ENCODE data around the gene SEMA4A. TPM values are rescaled to one million over a fixed set of nuclear protein-coding genes. Genes with fewer than 3 reads are reported as not detected.
A peak's percentile ranks its signal among the peaks of the same experiment; 100 is the strongest.
"Not testable (repeated sequence)": the region's sequence is repeated elsewhere in the genome, so short reads cannot be mapped to it uniquely, and the experiment has no call there.

SEMA4A gene
- polyA plus RNA-seq, 4 donors, result 18.2 to 27.1 (median 21.5) TPM

DNA sequence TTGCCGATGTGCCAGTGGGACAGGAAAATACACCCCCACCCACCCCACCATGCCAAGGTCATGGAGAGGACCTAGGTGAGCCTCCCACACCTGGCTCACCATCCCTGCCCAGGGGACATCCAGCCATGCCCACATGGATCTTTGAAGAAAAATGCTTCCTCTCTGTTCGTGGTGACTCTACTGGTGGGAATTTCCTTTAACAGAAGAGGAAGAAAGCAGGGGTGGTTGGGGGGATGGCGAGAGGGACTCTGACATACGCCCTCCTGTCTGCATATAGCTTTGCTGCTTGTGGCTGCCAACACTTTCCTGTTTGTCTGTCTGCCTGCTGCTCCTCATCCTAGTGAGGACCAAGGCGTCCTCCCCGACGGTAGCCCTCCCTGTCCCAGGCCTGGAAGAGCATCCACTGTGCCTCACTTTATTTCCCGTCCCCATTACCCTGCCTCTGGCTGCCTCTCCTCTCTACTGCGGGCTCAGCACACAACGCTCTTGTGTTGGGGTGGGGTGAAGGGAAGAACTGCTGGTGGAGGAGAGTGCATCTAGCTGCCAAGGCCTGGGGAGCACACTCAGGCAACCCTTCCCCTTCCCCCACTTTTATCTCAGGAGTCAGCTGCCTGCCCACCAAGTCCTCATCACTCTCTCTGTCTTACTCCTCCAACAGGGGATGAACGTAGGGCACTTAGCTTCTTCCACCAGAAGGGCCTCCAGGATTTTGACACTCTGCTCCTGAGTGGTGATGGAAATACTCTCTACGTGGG lies 2.5 kb downstream of the SEMA4A start:
- DNase-seq (ENCODE audit: low read depth in 4 of 4, low spot score in 3 of 4), result no peak

DNA sequence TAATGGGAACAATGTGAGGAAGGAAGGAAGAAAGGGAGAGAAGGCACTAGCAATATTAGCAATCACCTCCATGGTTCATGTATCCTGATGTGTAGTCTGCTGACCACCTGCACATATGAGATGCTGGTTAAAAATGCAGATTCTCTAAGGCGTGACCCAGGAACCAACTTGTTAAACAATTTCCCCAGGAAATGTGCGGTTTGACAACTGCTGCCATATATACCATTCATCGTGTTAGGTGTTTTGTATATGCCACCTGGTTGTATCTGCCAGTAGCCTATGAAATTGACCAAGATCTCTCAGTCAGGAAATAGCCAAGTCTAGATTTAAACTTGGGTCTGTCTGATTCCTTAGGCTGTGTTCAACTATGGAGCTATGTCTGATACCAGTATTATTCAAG lies 4.1 kb downstream of the SEMA4A start:
- no peak for DNase-seq (ENCODE audit: low read depth in 4 of 4, low spot score in 3 of 4)

DNA sequence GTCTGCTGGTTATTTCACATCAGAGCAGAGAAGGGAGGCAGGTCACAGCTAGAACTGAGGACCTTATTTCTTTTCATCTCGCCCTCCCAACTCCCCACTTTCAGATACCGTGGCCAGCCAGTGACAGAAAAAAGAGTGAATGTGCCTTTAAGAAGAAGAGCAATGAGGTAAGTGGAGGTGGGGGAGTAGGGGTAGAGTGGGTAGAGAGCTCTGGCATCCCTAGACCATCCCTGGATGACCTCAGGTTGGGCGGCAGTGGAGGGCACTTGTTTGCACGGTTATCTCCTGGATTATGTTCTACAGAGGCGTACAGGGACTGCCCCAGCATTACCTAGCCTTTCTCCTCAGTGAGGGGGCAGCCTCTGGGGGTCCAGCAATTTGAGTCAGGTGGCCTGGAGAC lies 4.6 kb downstream of the SEMA4A start:
- DNase-seq (ENCODE audit: low read depth in 4 of 4, low spot score in 3 of 4), result no peak

DNA sequence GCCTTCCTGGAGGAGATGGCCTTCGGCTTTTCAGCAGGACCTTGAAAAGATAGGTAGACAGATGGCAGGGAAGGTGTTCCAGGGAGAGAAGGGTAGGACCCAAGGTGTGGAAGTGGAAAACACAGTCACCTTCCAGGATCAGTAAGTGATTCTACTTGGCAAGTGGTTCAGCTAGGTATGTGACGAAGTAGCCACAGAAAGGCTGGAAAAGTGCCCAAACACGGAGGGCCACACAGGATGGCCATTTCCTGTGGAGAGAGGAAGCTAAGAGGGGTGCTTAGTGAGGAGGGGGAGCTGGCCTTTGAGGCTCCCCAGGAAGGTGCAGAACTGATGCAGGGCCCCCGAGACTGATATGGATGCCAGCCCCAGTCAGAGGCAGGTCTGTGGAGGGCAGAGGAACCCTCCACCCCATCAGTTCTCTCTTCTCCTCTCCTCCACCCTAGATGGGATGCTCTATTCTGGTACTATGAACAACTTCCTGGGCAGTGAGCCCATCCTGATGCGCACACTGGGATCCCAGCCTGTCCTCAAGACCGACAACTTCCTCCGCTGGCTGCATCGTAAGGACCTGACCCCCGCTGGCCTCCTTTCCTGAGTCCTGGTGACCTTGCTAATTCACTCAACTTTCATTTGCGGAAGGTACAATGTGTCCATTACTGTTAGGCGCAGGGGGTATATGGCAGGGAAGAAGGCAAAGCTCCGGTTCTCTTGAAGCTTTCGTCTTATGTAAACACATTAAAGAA lies 6.8 kb downstream of the SEMA4A start:
- DNase-seq (ENCODE audit: low read depth in 4 of 4, low spot score in 3 of 4), result no peak

DNA sequence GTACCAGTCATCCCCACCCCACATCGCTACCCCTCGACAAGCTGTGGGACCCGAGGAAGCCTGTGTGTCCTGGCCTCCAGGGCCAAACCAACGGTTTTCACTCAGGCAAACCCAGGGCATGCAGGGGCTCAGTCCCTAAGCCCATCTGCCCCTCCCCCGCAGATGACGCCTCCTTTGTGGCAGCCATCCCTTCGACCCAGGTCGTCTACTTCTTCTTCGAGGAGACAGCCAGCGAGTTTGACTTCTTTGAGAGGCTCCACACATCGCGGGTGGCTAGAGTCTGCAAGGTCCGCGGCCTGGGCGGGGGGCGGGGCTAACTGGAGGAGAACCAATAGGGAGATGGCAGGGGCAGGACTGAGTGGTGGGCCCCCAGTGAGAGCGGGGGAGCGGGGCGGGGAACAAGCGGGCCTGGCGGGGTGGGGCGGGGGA lies 7.4 kb downstream of the SEMA4A start:
- peak in 2 of 4 donors; percentile 70 to 75 for DNase-seq (ENCODE audit: low read depth in 4 of 4, low spot score in 3 of 4)

DNA sequence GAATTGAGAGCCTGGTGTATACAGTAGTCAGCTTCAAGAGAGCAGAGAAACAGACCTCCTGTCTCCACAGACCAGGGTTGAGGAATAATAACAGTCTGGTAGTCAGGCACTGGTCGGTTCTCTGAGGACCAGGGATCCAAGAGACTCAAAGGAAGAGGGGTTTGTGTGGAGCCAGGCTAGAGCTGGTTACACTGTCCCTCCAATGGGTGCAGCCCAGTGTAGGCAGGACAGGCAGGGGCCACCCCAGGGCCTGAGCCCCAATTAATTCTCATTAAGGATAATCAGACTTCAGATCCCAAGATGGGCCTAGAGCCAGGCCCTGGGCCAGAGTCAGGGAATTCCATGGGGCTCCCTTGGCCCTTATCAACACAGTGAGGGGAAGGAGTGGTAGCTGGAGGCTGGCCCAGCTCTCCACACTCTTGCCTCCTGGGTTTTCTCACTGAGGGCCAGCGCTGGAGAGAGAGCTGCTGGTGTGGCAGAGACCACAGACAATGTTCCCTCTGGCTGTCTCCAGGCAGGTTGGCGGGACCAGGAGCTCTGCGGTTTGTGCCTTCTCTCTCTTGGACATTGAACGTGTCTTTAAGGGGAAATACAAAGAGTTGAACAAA lies 9.1 kb downstream of the SEMA4A start:
- no peak for DNase-seq (ENCODE audit: low read depth in 4 of 4, low spot score in 3 of 4)

DNA sequence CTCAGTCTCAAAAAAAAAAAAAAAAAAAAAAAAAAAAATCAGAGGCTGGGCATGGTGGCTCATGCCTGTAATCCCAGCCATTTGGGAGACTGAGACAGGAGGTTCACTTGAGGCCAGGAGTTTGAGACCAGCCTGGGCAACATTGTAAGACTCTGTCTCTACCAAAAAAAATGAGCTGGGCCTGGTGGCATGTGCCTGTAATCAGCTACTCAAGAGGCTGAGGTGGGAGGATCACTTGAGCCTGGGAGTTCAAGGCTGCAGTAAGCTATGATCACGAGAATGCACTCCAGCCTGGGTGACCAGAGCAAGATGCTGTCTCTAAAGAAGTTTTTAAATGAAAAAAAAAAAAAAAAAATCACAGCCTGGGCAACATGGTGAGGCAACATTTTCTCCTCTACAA lies 10.3 kb downstream of the SEMA4A start:
- no peak for DNase-seq (ENCODE audit: low read depth in 4 of 4, low spot score in 3 of 4)

DNA sequence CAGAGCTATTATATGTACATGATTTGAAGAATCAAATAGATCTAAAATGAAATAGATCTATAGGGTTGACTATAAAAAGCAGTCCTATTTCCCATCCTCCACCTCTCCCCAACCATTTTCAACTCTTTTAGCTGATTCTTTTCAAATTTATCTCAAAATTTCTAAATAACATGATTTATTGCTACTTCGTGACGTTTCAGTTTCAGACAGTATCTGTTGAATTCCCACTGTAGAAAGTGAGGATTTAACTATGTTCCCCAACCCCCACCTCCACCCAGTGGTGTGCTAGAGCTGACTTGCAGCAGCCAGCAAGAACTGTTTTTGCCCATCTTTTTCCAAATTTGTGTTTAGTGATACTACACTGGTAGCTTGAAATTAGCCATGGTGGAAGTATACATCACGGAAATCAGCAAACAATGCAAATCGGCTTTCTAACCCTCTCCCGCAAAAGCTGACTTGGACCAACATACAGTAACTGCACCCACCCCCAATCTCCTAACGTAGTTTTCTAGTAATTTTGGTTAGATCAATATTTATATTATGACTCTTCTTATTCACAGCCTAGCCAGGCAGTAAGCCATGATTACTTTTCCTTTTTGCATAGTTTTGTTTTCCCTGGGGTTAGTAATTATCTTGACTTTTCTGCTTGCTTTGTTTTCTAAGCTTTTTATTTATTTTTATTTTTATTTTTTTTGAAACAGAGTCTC lies 10.9 kb downstream of the SEMA4A start:
- no peak for DNase-seq (ENCODE audit: low read depth in 4 of 4, low spot score in 3 of 4)

DNA sequence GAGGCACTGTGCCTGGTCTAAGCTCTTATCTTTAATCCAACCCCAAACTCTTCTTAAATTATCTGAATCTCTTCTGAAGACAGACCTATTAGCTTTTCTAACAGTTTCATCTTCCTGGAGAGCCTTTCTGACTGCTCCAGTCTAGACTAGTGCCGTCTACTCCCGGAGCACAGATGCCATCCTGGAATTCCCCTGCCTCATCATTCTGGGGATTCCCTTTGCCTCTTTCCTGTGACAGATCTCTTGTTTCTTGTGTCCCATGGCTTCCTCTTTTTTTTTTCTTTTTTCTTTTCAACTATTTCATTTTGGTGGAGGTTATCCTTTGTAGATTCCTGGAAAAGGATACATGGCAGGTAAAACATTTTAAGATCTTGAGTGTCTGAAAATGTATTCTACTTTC lies 11.7 kb downstream of the SEMA4A start:
- no peak for DNase-seq (ENCODE audit: low read depth in 4 of 4, low spot score in 3 of 4)

DNA sequence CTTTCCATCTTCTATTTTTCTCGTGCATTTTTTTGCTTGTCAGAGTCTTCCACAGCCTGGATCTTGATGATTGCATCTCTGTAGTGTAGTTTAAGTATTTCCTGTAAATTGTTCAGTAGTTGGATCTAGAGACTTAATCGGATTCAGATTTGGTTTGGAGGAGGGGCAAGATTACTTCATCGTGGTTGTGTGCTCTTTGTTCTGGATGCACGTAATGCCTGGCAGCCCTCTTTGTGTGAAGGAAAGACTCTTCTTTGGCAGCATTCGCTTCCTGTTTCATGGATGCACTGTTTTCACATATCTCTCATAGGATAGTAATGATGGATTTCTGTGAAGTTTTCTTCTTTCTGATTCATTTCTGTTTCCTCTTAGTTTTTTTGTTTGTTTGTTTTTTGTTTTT lies 14.2 kb downstream of the SEMA4A start:
- no peak for DNase-seq (ENCODE audit: low read depth in 4 of 4, low spot score in 3 of 4)

DNA sequence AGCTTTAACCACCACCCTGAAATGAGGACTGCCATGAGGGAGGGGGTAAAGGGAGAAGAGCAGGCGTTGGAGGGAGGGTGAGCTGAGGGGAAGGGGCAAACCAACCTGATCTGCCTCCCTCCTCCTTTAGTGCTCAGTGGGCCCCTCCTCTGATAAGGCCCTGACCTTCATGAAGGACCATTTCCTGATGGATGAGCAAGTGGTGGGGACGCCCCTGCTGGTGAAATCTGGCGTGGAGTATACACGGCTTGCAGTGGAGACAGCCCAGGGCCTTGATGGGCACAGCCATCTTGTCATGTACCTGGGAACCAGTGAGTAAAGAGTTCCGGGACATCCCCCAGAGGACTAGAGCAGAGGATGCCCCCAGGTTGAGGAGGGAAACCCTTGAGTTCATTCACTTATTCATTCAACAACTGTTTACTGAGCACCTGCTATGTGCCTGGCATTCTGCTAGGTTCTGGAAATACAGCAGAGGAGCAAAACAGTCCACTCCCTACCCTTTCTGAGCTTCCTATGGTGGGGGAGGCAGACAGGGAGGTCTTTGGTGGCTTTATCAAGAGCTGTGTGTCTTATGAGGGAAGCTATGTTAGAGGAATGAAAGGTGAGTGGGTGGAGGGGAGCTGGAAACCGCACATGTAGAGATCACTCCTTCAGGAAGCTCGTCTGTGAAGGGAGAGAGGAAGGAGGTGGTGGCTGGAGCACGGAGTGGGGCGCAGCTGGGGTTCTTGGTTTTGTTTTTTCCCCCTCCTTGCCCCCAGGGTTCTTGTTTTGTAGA lies 19.5 kb downstream of the SEMA4A start:
- DNase-seq (ENCODE audit: low read depth in 4 of 4, low spot score in 3 of 4), result no peak

DNA sequence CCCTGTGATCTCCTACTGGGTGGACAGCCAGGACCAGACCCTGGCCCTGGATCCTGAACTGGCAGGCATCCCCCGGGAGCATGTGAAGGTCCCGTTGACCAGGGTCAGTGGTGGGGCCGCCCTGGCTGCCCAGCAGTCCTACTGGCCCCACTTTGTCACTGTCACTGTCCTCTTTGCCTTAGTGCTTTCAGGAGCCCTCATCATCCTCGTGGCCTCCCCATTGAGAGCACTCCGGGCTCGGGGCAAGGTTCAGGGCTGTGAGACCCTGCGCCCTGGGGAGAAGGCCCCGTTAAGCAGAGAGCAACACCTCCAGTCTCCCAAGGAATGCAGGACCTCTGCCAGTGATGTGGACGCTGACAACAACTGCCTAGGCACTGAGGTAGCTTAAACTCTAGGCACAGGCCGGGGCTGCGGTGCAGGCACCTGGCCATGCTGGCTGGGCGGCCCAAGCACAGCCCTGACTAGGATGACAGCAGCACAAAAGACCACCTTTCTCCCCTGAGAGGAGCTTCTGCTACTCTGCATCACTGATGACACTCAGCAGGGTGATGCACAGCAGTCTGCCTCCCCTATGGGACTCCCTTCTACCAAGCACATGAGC lies 23.3 kb downstream of the SEMA4A start:
- no peak for DNase-seq (ENCODE audit: low read depth in 4 of 4, low spot score in 3 of 4)

DNA sequence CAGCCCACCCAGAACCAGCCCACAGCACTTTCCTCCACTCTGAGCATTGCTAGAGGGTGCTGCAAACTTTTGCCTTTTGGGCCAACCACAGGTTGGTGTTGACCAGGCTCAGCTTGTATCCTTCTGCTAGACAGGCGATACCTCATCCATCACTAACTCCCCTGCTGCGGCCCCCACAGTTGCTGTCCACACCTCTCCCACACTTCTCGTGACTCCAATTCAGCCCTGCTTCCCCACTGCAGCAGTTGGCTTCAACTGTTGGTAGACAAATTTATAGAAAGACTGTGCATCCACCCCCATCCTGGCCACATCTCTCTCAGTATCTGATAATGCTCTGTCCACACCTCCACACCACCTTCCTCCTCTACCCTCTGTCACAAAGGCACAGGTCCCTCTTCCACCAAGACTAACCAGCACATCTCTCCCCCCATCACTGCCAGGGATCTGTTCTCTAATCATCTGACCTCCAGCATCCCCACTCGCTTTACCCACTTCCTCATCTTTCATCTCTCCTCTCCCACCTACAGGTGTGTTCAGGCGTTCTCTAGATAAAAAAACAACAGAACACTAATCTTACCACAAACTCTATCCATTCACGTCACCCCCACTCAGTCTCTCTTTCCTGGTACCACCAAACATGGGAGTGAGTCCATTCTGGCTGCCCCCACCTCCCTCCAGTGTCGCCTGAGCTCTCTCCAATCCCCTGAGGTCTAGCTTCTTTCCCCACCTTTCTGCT lies 24.7 kb downstream of the SEMA4A start:
- DNase-seq (ENCODE audit: low read depth in 4 of 4, low spot score in 3 of 4), result no peak

DNA sequence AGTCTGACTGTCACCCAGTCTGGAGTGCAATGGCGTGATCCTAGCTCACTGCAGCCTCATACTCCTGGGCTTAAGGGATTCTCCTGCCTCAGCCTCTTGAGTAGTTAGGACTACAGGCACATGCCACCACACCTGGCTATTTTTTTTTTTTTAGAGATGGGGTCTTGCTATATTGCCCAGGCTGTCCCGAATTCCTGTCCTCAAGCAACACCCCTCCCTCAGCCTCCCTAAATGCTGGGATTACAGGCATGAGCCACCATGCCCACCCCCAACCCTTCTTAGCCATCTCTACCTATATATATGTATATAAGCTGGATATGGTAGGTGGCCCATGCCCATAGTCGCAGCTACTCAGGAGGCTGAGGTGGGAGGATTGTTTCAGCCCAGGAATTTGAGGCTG lies 27.1 kb downstream of the SEMA4A start:
- DNase-seq (ENCODE audit: low read depth in 4 of 4, low spot score in 3 of 4), result no peak

DNA sequence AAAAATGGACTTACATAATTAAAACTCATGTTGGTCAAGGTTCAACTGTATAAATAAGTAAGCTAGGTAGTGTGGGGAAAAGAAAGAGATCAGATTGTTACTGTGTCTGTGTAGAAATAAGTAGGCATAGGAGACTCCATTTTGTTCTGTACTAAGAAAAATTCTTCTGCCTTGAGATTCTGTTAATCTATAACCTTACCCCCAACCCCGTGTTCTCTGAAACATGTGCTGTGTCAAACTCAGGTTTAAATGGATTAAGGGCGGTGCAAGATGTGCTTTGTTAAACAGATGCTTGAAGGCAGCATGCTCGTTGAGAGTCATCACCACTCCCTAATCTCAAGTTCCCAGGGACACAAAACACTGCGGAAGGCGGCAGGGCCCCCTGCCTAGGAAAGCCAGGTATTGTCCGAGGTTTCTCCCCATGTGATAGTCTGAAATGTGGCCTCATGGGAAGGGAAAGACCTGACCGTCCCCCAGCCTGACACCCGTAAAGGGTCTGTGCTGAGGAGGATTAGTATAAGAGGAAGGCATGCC lies 28.1 kb downstream of the SEMA4A start:
- not testable (repeated sequence) for DNase-seq (ENCODE audit: low read depth in 4 of 4, low spot score in 3 of 4)

DNA sequence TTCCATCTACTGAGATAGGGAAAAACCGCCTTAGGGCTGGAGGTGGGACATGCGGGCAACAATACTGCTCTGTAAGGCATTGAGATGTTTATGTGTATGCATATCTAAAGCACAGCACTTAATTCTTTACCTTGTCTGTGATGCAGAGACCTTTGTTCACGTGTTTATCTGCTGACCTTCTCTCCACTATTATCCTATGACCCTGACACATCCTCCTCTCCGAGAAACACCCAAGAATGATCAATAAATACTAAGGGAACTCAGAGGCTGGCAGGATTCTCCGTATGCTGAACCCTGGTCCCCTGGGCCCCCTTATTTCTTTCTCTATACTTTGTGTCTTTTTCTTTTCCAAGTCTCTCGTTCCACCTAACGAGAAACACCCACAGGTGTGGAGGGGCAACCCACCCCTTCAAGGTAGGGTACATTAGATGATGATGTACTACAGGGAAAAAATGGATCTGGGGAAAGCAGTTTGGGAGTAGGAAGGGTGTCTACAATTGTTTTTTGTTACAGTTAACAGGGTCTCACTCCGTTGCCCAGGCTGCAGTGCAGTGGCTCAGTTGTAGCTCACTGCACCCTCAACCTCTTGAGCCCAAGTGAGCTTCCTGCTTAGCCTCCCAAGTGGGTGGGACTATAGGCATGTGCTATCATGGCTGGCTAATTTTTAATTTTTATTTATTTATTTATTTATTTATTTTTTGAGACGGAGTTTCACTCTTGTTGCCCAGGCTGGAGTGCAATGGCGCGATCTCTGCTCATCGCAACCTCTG lies 28.8 kb downstream of the SEMA4A start:
- not testable (repeated sequence) for DNase-seq (ENCODE audit: low read depth in 4 of 4, low spot score in 3 of 4)

DNA sequence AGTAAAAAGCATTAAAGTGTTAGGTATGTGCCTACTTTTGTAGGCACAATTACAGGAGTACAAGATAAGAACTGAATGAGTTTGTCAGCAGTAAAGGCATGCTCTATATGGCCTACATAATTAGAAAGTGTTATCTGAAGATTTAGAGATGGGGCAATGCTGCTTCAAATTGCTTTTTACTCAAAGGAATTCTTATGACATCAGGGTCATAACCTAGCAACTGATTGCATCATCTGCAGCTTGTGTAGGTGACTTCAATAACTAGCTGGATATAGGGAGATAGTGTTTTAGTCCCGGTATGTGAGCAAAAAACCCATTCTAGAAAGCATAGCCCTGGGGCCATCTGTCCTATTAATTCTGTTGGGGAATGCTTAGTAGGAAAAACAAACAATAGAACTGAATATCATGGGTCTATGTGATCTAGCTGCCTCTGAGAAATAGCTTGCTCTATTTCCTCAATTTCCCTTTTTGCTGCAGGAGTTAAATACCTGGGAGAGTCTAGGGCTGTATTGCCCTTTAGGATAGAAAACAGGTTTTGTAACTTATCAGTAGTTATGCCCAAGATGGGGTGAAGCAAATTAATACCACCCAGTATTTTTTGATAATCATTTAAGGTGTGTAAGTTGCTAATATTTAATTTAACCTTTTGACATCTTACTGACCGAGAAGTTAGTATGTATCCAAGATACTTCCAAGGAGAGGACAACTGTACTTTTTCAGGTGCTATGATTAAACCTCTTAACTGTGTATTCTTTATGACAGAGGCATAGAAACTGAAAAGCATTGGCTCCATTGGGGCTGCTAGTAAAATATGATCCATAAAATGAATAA lies 33.2 kb downstream of the SEMA4A start:
- DNase-seq (ENCODE audit: low read depth in 4 of 4, low spot score in 3 of 4), result not testable (repeated sequence)

Data from right renal pelvis (tissue), 4 donors.